K562 (cell line): Measurements from ENCODE around the gene ENO2. TPM values are rescaled to one million over a fixed set of nuclear protein-coding genes. Genes with fewer than 3 reads are reported as not detected.

Experiments used
- ARID4B ChIP-seq: sonication (generic); formaldehyde crosslinking; IDR thresholded peaks from 2 replicates; pipeline ENCODE4 v1.8.0; 2022; ENCODE audit warnings: mild to moderate bottlenecking, missing genetic modification reagents
- HDAC3 ChIP-seq: fragments of 450-650 bp; IDR thresholded peaks from 2 replicates; pipeline ENCODE4 v1.6.1; 2018; ENCODE audit warnings: borderline replicate concordance, mild to moderate bottlenecking, moderate library complexity; ENCODE audit not compliant: partially characterized antibody
- NR2C2 ChIP-seq, 2 experiments: fragments of 200-800 bp in 1 of 2; sonication (Bioruptor generic) in 1 of 2; sonication (generic) in 1 of 2; formaldehyde crosslinking in 1 of 2; IDR thresholded peaks; 2 replicates each; pipeline versions ENCODE4 v1.6.1 to v1.8.0; 2016 to 2022; ENCODE audit warnings: mild to moderate bottlenecking in 1 of 2, missing compliant biosample characterization in 1 of 2, missing genetic modification characterization in 1 of 2, missing genetic modification reagents in 1 of 2
- POLR2G ChIP-seq: fragments of 200-400 bp; formaldehyde crosslinking; IDR thresholded peaks from 2 replicates; pipeline ENCODE4 v1.6.1; 2017; ENCODE audit warnings: low read depth, mild to moderate bottlenecking, antibody characterized with exemption, low read length, moderate library complexity
- ZNF407 ChIP-seq: fragments of 450-650 bp; IDR thresholded peaks from 2 replicates; pipeline ENCODE4 v1.6.1; 2016; ENCODE audit warnings: low read depth
- polyA plus RNA-seq, 8 experiments: library from polyadenylated mRNA; depleted of rRNA in 4 of 8; stranded (reverse) in 5 of 8; unstranded in 3 of 8; fragments of >200 nt; fragmentation: Nextera tagmentation in 2 of 8; fragmentation: Illumina TruSeq in 1 of 8; extraction: Ambion mirVana in 2 of 8; extraction: Trizol in 1 of 8; gene quantifications; 2 replicates each; pipeline versions ENCODE4 v1.2.1 to v1.2.3, GENCODE V29; 2011 to 2014; ENCODE audit warnings: inconsistent platforms in 1 of 8, missing spikeins in 1 of 8
- total RNA-seq, 7 experiments: library from RNA; depleted of rRNA in 6 of 7; stranded (reverse); fragments of >200 nt in 6 of 7; fragmentation: Illumina TruSeq in 2 of 7; extraction: Trizol in 2 of 7; gene quantifications; 2 replicates each; pipeline versions ENCODE4 v1.2.1 to v1.2.3, GENCODE V29; 2011 to 2021; ENCODE audit warnings: low replicate concordance in 1 of 7
- TF ChIP-seq, protein P1 (sequence below): fragments of 450-650 bp; formaldehyde crosslinking; IDR thresholded peaks from 2 replicates; pipeline ENCODE4 v1.4.0; 2022; ENCODE audit warnings: missing genetic modification characterization

ENO2 gene
- total and polyA plus RNA-seq, 9 of the 15 experiments (the other 6 are each of a cell fraction or from before 2014, with no cell fraction given): 10.9 to 43.3 (median 21.0) TPM

DNA sequence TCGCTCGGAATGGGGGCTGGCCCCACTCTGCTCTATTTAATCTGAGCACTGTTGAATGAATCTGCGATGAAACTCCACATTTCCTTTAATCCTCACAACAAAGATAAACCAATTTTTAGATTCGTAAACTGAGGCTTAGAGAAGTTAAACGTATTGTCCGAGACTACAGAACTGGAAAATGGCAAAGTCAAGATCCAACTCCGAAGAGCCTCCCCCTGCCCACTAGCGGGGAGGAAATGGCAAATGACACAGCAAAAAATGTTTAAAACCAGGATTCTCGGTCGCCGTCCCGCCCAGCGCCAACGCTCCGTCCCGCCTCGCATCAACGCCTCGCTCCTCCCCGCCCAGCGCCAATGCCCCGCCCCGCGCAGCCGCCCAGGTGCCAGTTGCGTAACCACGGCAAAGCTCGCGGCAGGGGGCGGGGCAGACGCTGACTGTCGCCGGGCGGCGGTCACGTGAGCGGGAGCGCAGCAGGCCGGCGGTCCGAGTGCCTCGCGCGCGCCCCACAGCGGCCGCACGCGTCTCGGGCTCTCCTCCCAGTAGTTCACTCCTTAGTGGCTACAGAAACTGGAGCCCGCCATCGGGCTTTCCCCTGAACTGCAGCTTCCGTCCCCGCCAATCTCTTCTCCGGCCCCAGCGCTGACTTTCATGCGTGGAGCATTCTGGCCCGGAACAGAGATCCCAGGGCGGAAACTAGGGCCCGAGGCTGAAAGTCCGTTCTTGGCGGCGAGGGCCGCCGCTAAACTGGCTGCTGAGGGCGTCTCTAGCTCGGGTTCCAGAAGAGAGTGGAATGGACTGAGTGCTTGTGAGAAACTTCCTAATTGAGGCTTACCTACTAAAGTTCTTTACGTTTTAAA is 23.4 kb upstream of the ENO2 start (continued):
- TF ChIP-seq, protein P1, sequence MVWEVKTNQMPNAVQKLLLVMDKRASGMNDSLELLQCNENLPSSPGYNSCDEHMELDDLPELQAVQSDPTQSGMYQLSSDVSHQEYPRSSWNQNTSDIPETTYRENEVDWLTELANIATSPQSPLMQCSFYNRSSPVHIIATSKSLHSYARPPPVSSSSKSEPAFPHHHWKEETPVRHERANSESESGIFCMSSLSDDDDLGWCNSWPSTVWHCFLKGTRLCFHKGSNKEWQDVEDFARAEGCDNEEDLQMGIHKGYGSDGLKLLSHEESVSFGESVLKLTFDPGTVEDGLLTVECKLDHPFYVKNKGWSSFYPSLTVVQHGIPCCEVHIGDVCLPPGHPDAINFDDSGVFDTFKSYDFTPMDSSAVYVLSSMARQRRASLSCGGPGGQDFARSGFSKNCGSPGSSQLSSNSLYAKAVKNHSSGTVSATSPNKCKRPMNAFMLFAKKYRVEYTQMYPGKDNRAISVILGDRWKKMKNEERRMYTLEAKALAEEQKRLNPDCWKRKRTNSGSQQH (CRISPR knock-in tag): no peak
- TF ChIP-seq HDAC3 (no peak), ARID4B (CRISPR knock-in tag) (peak; percentile 7; the same call in 1 of the 2 replicates), NR2C2 (CRISPR knock-in tag; IDR thresholded peaks at IDR 0.05) (no peak), NR2C2 (tag; IDR thresholded peaks at IDR 0.05) (peak; percentile 27; the same call in 1 of the 2 replicates), ZNF407 (no peak), POLR2G (peak; percentile 87)
